ENCODE measurements around the gene SNX3. TPM values are rescaled to one million over a fixed set of nuclear protein-coding genes. Genes with fewer than 3 reads are reported as not detected.

SNX3 gene
- total RNA-seq, 1 donor from 2014 or later, result 122 TPM

DNA sequence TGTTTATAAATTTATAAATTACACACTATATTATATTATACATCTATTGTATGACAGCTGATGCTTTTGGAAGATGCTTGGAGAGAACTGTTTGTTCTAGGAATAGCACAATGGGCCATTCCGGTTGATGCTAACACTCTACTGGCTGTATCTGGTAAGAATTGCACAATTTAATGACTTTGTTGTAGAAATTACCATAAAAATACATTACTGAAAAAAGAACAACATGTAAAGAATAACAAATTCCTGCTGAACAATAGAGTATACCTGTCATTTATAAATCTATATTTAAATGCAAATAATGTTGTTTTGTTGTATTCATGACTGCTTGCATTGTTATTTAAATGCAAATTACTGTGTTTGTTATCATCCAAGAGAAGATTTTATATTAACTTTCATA is 80.6 kb downstream of the SNX3 start:
- H3K4me3 Mint-ChIP-seq, result no peak overlapping the region
- no peaks in the 10 kb centered on the region for H3K9me3 Mint-ChIP-seq
- no peak overlapping the region for H3K9ac ChIP-seq
- peak overlapping the region; percentile 15 for H3K4me2 ChIP-seq
- H3K27me3 ChIP-seq, result peaks cover 70% of the 10 kb centered on the region
- no peaks in the 10 kb centered on the region for H3K36me3 Mint-ChIP-seq
- peaks cover 44% of the 10 kb centered on the region for H3K27me3 Mint-ChIP-seq (ENCODE audit: insufficient read depth, low read depth)
- H3F3A ChIP-seq (ENCODE audit: low read depth), result peaks cover 21% of the 10 kb centered on the region
- no peak for DNase-seq (ENCODE audit: low spot score)
- H3K4me1 Mint-ChIP-seq, result peaks cover 9% of the 10 kb centered on the region
- TF ChIP-seq, protein P1, sequence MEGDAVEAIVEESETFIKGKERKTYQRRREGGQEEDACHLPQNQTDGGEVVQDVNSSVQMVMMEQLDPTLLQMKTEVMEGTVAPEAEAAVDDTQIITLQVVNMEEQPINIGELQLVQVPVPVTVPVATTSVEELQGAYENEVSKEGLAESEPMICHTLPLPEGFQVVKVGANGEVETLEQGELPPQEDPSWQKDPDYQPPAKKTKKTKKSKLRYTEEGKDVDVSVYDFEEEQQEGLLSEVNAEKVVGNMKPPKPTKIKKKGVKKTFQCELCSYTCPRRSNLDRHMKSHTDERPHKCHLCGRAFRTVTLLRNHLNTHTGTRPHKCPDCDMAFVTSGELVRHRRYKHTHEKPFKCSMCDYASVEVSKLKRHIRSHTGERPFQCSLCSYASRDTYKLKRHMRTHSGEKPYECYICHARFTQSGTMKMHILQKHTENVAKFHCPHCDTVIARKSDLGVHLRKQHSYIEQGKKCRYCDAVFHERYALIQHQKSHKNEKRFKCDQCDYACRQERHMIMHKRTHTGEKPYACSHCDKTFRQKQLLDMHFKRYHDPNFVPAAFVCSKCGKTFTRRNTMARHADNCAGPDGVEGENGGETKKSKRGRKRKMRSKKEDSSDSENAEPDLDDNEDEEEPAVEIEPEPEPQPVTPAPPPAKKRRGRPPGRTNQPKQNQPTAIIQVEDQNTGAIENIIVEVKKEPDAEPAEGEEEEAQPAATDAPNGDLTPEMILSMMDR (IDR thresholded peaks at IDR 0.05), result no peak
- TF ChIP-seq EZH2phosphoT487 (IDR thresholded peaks at IDR 0.05), result no peak
- TF ChIP-seq EZH2 (IDR thresholded peaks at IDR 0.05), result no peak
- no peaks in the 10 kb centered on the region for H3K36me3 ChIP-seq
- H3K9me3 ChIP-seq (ENCODE audit: low read depth), result no peaks in the 10 kb centered on the region
- no peak overlapping the region for H3K4me3 ChIP-seq
- H3K4me1 ChIP-seq, result peaks cover 19% of the 10 kb centered on the region
- no peaks in the 10 kb centered on the region for H3K79me2 ChIP-seq (ENCODE audit: low read depth)
- no peak overlapping the region for H2AFZ ChIP-seq (replicated peaks)
- H3K27ac ChIP-seq, result no peak overlapping the region
- peaks cover 21% of the 10 kb centered on the region for H4K20me1 ChIP-seq (ENCODE audit: low read depth)
- no peak overlapping the region for H3K27ac Mint-ChIP-seq

DNA sequence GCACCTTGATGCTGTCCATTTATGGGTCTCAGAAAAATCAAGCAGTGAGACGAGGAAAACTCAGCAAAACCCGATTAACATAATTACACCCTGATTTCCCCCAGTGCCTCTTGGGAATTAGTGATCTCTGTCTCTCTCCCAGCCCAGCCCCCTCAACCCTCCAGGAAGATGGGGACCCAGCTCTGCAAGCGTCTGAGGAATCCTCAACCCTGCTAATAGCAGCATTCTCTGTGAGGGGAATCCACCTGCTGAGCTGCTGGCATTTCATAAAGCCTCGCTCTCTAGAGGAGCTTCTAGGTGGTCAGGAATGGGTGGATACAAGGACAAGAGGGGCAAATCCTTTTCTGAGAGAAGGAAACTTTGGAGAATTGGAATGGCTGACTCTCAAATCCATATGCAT is 81.1 kb downstream of the SNX3 start:
- Histone ChIP-seq H3K4me1 (peaks cover 19% of the 10 kb centered on the region), H3K4me3 (no peak overlapping the region), H3K9ac (no peak overlapping the region), H2AFZ (replicated peaks) (no peak overlapping the region), H3K79me2 (ENCODE audit: low read depth) (no peaks in the 10 kb centered on the region), H3K27ac (no peak overlapping the region), H3K4me2 (peak overlapping the region; percentile 15), H3K27me3 (peaks cover 71% of the 10 kb centered on the region), H4K20me1 (ENCODE audit: low read depth) (peaks cover 26% of the 10 kb centered on the region), H3K9me3 (ENCODE audit: low read depth) (no peaks in the 10 kb centered on the region), H3K36me3 (no peaks in the 10 kb centered on the region), H3F3A (ENCODE audit: low read depth) (peaks cover 22% of the 10 kb centered on the region)
- Mint-ChIP-seq H3K27me3 (ENCODE audit: insufficient read depth, low read depth) (peaks cover 49% of the 10 kb centered on the region), H3K4me3 (no peak overlapping the region), H3K36me3 (no peaks in the 10 kb centered on the region), H3K9me3 (no peaks in the 10 kb centered on the region), H3K4me1 (peaks cover 13% of the 10 kb centered on the region), H3K27ac (no peak overlapping the region)
- DNase-seq (ENCODE audit: low spot score), result peak; percentile 61
- TF ChIP-seq, protein P1 (IDR thresholded peaks at IDR 0.05), result no peak
- TF ChIP-seq EZH2phosphoT487 (IDR thresholded peaks at IDR 0.05), result no peak
- no peak for TF ChIP-seq EZH2 (IDR thresholded peaks at IDR 0.05)

- Histone ChIP-seq H3K9me3 (ENCODE audit: low read depth) (no peaks in the 10 kb centered on the region), H3K27ac (no peak overlapping the region), H3K4me2 (peak overlapping the region; percentile 73), H3K36me3 (no peaks in the 10 kb centered on the region), H4K20me1 (ENCODE audit: low read depth) (peaks cover 58% of the 10 kb centered on the region), H3K4me1 (peaks cover 20% of the 10 kb centered on the region), H3F3A (ENCODE audit: low read depth) (peaks cover 33% of the 10 kb centered on the region), H2AFZ (replicated peaks) (no peak overlapping the region), H3K27me3 (peaks cover 99% of the 10 kb centered on the region), H3K9ac (no peak overlapping the region), H3K79me2 (ENCODE audit: low read depth) (no peaks in the 10 kb centered on the region), H3K4me3 (peak overlapping the region; percentile 24)
- Mint-ChIP-seq H3K27ac (no peak overlapping the region), H3K4me1 (peaks cover 14% of the 10 kb centered on the region), H3K4me3 (peak overlapping the region; percentile 75), H3K9me3 (no peaks in the 10 kb centered on the region), H3K36me3 (no peaks in the 10 kb centered on the region), H3K27me3 (ENCODE audit: insufficient read depth, low read depth) (peaks cover 78% of the 10 kb centered on the region)
- TF ChIP-seq EZH2 (IDR thresholded peaks at IDR 0.05) (peak; percentile 87), EZH2phosphoT487 (IDR thresholded peaks at IDR 0.05) (peak; percentile 87)
- TF ChIP-seq, protein P1 (IDR thresholded peaks at IDR 0.05), result no peak
- DNase-seq (ENCODE audit: low spot score), result peak; percentile 28
These were observed 84.4 kb downstream of the SNX3 start for GRCh38 chr6:108176281-108177089.

All from neural progenitor cell (in vitro differentiated cells).